ENCODE data around the gene RBFOX2. TPM values are rescaled to one million over a fixed set of nuclear protein-coding genes. Genes with fewer than 3 reads are reported as not detected.

Gene RBFOX2
- total RNA-seq, 1 donor from 2014 or later: 210 TPM

- TF ChIP-seq CTCF (IDR thresholded peaks at IDR 0.05; ENCODE audit: unreplicated experiment): no peak
- Mint-ChIP-seq H3K4me3 (no peak overlapping the region), H3K4me1 (peaks cover 48% of the 10 kb centered on the region), H3K27ac (peak overlapping the region; percentile 17), H3K9me3 (no peaks in the 10 kb centered on the region), H3K36me3 (no peaks in the 10 kb centered on the region), H3K27me3 (ENCODE audit: low read depth) (no peaks in the 10 kb centered on the region)
- DNase-seq (ENCODE audit: low spot score in 2 of 2, unreplicated experiment in 2 of 2): no peak
Measured at GRCh38 chr22:35911877-35912276, 116.7 kb downstream of the RBFOX2 start.

- H3K4me3 Mint-ChIP-seq: no peak overlapping the region
- H3K4me1 Mint-ChIP-seq: peaks cover 49% of the 10 kb centered on the region
- DNase-seq (ENCODE audit: low spot score in 2 of 2, unreplicated experiment in 2 of 2): no peak
- H3K9me3 Mint-ChIP-seq: no peaks in the 10 kb centered on the region
- no peaks in the 10 kb centered on the region for H3K36me3 Mint-ChIP-seq
- no peaks in the 10 kb centered on the region for H3K27me3 Mint-ChIP-seq (ENCODE audit: low read depth)
- TF ChIP-seq CTCF (IDR thresholded peaks at IDR 0.05; ENCODE audit: unreplicated experiment): no peak
- no peak overlapping the region for H3K27ac Mint-ChIP-seq
Measured at GRCh38 chr22:35910926-35911325, 117.7 kb downstream of the RBFOX2 start.

- peaks cover 48% of the 10 kb centered on the region for H3K4me1 Mint-ChIP-seq
- H3K27ac Mint-ChIP-seq: no peak overlapping the region
- TF ChIP-seq CTCF (IDR thresholded peaks at IDR 0.05; ENCODE audit: unreplicated experiment): no peak
- H3K4me3 Mint-ChIP-seq: no peak overlapping the region
- DNase-seq (ENCODE audit: low spot score in 2 of 2, unreplicated experiment in 2 of 2): no peak
- no peaks in the 10 kb centered on the region for H3K36me3 Mint-ChIP-seq
- H3K9me3 Mint-ChIP-seq: no peaks in the 10 kb centered on the region
- H3K27me3 Mint-ChIP-seq (ENCODE audit: low read depth): no peaks in the 10 kb centered on the region
Measured at GRCh38 chr22:35910003-35910769, 118.4 kb downstream of the RBFOX2 start.

GRCh38 chr22:35905894-35906293, 122.7 kb downstream of the RBFOX2 start:
- Mint-ChIP-seq H3K9me3 (no peaks in the 10 kb centered on the region), H3K27ac (peak overlapping the region; percentile 62), H3K4me1 (peaks cover 47% of the 10 kb centered on the region), H3K36me3 (no peaks in the 10 kb centered on the region), H3K27me3 (ENCODE audit: low read depth) (no peaks in the 10 kb centered on the region), H3K4me3 (no peak overlapping the region)
- TF ChIP-seq CTCF (IDR thresholded peaks at IDR 0.05; ENCODE audit: unreplicated experiment): no peak
- no peak for DNase-seq (ENCODE audit: low spot score in 2 of 2, unreplicated experiment in 2 of 2)

- H3K36me3 Mint-ChIP-seq: no peaks in the 10 kb centered on the region
- no peak overlapping the region for H3K4me3 Mint-ChIP-seq
- no peaks in the 10 kb centered on the region for H3K27me3 Mint-ChIP-seq (ENCODE audit: low read depth)
- no peak overlapping the region for H3K27ac Mint-ChIP-seq
- peaks cover 51% of the 10 kb centered on the region for H3K4me1 Mint-ChIP-seq
- DNase-seq (ENCODE audit: low spot score in 2 of 2, unreplicated experiment in 2 of 2): no peak
- no peaks in the 10 kb centered on the region for H3K9me3 Mint-ChIP-seq
- no peak for TF ChIP-seq CTCF (IDR thresholded peaks at IDR 0.05; ENCODE audit: unreplicated experiment)
Measured at GRCh38 chr22:35904752-35905151, 123.9 kb downstream of the RBFOX2 start.
